ENCODE measurements around the gene TMEM95. TPM values are rescaled to one million over a fixed set of nuclear protein-coding genes. Genes with fewer than 3 reads are reported as not detected.

TMEM95 gene
- total RNA-seq, 1 donor from 2014 or later = not detected

- H3K4me1 ChIP-seq = peaks cover 36% of the 10 kb centered on the region
- no peak overlapping the region for H3K4me3 ChIP-seq
- DNase-seq (no peak), ATAC-seq (no peak)
- intact Hi-C loops (cut with DNase I) = no loop called here
- H3K9me3 ChIP-seq = no peaks in the 10 kb centered on the region
- H3K36me3 ChIP-seq = peaks cover 49% of the 10 kb centered on the region
- H3K27ac ChIP-seq = no peak overlapping the region
- TF ChIP-seq CTCF (IDR thresholded peaks at IDR 0.05) = no peak
- no peaks in the 10 kb centered on the region for H3K27me3 ChIP-seq
These were observed 43.7 kb upstream of the TMEM95 start for GRCh38 chr17:7311110-7311705.

GRCh38 chr17:7312432-7313087 is 42.4 kb upstream of the TMEM95 start:
- H3K9me3 ChIP-seq = no peaks in the 10 kb centered on the region
- ATAC-seq = no peak
- H3K36me3 ChIP-seq = peaks cover 56% of the 10 kb centered on the region
- no peaks in the 10 kb centered on the region for H3K27me3 ChIP-seq
- H3K27ac ChIP-seq = no peak overlapping the region
- DNase-seq = no peak
- no peak for TF ChIP-seq CTCF (IDR thresholded peaks at IDR 0.05)
- no peak overlapping the region for H3K4me3 ChIP-seq
- intact Hi-C loops (cut with DNase I) = no loop called here
- H3K4me1 ChIP-seq = peaks cover 36% of the 10 kb centered on the region

GRCh38 chr17:7313088-7313889 is 41.7 kb upstream of the TMEM95 start:
- no peak for ATAC-seq
- peaks cover 36% of the 10 kb centered on the region for H3K4me1 ChIP-seq

GRCh38 chr17:7313890-7314718 is 40.9 kb upstream of the TMEM95 start:
- ATAC-seq = no peak
- DNase-seq = no peak
- H3K4me3 ChIP-seq = peak overlapping the region; percentile 90
- TF ChIP-seq CTCF (IDR thresholded peaks at IDR 0.05) = no peak
- intact Hi-C loops (cut with DNase I) = no loop called here
- H3K27me3 ChIP-seq = no peaks in the 10 kb centered on the region
- H3K9me3 ChIP-seq = no peaks in the 10 kb centered on the region
- peaks cover 33% of the 10 kb centered on the region for H3K4me1 ChIP-seq
- peak overlapping the region; percentile 98 for H3K27ac ChIP-seq
- peaks cover 71% of the 10 kb centered on the region for H3K36me3 ChIP-seq

More at GRCh38 chr17:7313088-7313889, 41.7 kb upstream of the TMEM95 start:
- TF ChIP-seq CTCF (IDR thresholded peaks at IDR 0.05) = no peak
- H3K27me3 ChIP-seq = no peaks in the 10 kb centered on the region
- peaks cover 63% of the 10 kb centered on the region for H3K36me3 ChIP-seq
- H3K9me3 ChIP-seq = no peaks in the 10 kb centered on the region
- no peak overlapping the region for H3K27ac ChIP-seq
- H3K4me3 ChIP-seq = no peak overlapping the region
- intact Hi-C loops (cut with DNase I) = no loop called here
- DNase-seq = no peak

Data from upper lobe of right lung (tissue), 1 donor.